ENCODE results near the gene PEX12.

DNA sequence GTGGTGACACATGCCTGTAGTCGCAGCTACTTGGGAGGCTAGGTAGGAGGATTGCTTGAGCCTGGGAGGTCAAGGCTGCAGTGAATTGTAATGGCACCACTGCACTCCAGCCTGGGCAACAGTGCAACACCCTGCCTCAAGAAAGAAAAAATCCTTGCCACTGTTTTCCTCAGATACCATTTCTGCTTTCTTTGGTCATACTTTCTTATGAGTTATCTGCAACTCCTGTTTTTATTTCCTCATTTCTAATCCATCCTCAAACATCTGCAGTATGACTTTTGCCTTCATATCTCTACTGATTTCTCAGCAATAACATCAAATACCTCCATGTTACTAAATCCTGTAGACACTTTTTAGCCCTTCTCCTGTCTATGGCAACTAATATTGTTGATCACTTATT, 5.7 kb upstream of the PEX12 start:
- TF ChIP-seq GLIS3 (CRISPR knock-in tag; IDR thresholded peaks at IDR 0.05) = no peak
- no peak for TF ChIP-seq ARNTL (CRISPR knock-in tag; IDR thresholded peaks at IDR 0.05; ENCODE audit: borderline replicate concordance, low read depth)

Measured in SK-N-SH treated with all-trans-retinoic acid at 6 μM for 48 hours (cell line).